ENCODE results near the gene CTBP2. TPM values are rescaled to one million over a fixed set of nuclear protein-coding genes. Genes with fewer than 3 reads are reported as not detected.
A peak's percentile ranks its signal among the peaks of the same experiment; 100 is the strongest.

Gene CTBP2
- total RNA-seq, 1 donor from 2014 or later, result 127 TPM

DNA sequence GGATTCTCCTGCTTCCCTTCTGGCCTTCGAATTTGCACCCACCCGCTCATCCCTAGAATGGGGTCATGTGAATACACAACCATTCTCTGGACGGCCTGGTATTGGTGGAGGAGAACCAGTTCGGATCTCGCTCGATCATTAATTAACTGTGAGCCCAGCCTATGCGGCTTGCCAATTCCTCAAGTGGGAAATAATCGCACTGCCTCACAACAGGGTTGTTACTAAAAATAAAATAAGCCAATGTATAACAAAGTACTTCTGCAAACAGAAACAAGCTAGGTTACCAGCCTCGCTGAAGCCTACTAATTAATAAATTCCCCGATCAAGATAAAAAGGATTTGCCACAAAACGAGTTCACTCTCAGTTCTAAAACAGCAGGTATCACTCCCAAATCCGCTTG, 16.2 kb downstream of the CTBP2 start:
- Mint-ChIP-seq H3K27me3 (ENCODE audit: low read depth) (no peaks in the 10 kb centered on the region), H3K36me3 (ENCODE audit: low read depth) (no peaks in the 10 kb centered on the region), H3K9me3 (no peaks in the 10 kb centered on the region), H3K27ac (ENCODE audit: unreplicated experiment) (no peak overlapping the region), H3K4me1 (peaks cover 55% of the 10 kb centered on the region), H3K4me3 (no peak overlapping the region)
- DNase-seq (ENCODE audit: low read depth, low spot score), result no peak
- TF ChIP-seq, protein P1, sequence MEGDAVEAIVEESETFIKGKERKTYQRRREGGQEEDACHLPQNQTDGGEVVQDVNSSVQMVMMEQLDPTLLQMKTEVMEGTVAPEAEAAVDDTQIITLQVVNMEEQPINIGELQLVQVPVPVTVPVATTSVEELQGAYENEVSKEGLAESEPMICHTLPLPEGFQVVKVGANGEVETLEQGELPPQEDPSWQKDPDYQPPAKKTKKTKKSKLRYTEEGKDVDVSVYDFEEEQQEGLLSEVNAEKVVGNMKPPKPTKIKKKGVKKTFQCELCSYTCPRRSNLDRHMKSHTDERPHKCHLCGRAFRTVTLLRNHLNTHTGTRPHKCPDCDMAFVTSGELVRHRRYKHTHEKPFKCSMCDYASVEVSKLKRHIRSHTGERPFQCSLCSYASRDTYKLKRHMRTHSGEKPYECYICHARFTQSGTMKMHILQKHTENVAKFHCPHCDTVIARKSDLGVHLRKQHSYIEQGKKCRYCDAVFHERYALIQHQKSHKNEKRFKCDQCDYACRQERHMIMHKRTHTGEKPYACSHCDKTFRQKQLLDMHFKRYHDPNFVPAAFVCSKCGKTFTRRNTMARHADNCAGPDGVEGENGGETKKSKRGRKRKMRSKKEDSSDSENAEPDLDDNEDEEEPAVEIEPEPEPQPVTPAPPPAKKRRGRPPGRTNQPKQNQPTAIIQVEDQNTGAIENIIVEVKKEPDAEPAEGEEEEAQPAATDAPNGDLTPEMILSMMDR (conservative IDR thresholded peaks at IDR 0.05), result no peak

DNA sequence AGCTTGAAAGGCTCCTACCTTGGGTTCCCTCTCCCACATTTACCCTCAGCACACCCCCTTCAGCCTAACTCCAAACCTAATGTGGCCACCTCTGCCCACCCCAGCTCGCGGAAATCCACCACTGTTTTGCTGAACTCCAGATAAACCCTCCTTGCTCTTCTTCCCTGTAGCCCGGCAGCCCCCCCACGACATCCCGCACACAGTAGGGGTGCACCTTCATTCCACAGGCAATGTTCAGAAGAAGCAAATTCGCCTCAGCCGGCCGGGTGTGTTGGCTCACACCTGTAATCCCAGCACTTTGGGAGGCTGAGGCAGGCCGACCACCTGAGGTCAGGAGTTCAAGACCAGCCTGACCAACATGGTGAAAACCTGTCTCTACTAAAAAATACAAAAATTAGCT, 17.4 kb downstream of the CTBP2 start:
- TF ChIP-seq, protein P1 (conservative IDR thresholded peaks at IDR 0.05), result no peak
- Mint-ChIP-seq H3K36me3 (ENCODE audit: low read depth) (peaks cover 2% of the 10 kb centered on the region), H3K4me3 (no peak overlapping the region), H3K9me3 (no peaks in the 10 kb centered on the region), H3K27ac (ENCODE audit: unreplicated experiment) (no peak overlapping the region), H3K4me1 (peaks cover 53% of the 10 kb centered on the region), H3K27me3 (ENCODE audit: low read depth) (no peaks in the 10 kb centered on the region)
- DNase-seq (ENCODE audit: low read depth, low spot score), result no peak

DNA sequence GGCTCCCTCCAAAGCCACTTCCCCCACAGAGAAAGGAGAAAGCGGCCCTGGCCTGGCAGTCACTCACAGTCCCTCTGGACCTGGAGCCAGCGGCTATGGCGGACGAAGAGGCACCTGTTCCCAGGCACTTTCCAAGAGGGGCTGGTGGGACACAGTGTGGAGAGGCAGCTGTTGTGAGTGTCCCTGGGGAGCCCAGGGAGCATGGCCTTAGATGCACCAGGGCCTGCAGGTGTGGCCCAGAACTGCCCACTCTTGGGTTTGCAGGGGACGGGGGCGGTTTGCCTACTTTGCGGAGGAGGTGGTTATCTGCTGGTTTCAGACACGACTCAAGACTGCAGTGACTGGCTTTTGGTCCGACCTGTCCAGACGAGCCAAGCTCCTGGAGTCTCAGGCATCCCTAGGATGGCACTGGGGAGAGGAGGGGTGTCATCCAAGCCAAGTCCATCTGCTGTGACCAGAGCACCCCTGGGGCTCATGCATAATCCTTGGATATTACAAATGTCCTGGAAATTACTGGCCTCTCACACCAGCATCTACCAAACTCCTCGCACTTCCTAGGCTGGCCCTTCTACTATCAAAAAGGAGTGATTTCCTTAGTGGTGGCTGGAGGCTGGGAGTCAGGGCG, 18.4 kb downstream of the CTBP2 start:
- H3K9me3 Mint-ChIP-seq, result no peaks in the 10 kb centered on the region
- H3K4me1 Mint-ChIP-seq, result peaks cover 54% of the 10 kb centered on the region
- H3K4me3 Mint-ChIP-seq, result no peak overlapping the region
- H3K27ac Mint-ChIP-seq (ENCODE audit: unreplicated experiment), result no peak overlapping the region
- no peak for DNase-seq (ENCODE audit: low read depth, low spot score)
- H3K36me3 Mint-ChIP-seq (ENCODE audit: low read depth), result peaks cover 2% of the 10 kb centered on the region
- H3K27me3 Mint-ChIP-seq (ENCODE audit: low read depth), result no peaks in the 10 kb centered on the region
- TF ChIP-seq, protein P1 (conservative IDR thresholded peaks at IDR 0.05), result no peak

DNA sequence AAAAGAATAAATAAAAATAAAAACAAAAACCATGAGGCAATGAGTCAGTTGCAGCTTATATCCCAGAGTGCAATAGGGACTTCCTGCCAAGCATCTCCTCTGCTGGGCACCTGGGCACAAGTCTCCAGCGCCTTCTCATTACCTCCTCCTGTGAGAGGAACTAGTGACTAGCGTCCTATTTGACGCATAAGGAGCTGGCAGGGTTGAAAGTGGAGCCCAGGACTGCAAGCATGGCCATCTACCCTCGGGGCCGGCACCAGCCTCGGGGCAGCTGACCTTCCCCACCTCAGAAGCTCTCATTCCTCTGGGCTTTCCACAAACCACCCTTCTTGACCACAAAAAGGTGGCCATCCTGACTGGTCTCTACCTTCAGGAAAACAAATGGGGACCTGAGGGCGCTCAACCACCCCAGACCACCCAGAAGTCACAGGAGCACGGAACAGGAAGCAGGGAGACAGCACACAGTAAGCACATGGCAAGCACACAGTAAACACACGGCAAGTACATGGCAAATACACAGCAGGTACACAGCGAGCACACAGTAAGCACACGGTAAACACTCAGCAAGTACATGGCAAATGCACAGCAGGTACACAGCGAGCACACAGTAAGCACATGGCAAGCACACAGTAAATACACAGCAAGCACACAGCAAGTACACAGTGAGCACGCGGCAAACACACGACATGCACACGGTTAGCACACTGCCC, 19.1 kb downstream of the CTBP2 start:
- peaks cover 56% of the 10 kb centered on the region for H3K4me1 Mint-ChIP-seq
- H3K4me3 Mint-ChIP-seq, result no peak overlapping the region

DNA sequence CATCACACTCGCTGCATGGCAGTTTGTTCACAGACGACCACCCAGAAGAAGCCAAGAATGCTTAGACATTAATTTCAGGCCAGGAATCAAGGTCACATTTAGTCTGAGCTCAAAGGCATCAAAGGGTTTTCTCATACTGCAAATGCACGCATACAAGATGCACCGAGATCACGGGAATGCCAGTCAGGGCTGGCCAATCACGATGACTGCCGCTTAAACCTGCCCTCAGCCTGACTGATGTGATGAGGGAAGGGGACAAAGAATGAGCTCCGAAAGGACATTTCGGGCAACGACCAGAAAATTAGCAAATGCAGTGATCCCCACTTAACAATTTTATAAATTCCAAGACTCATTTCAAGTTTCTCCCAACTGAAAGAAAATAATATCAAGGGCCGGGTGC, 20.2 kb downstream of the CTBP2 start:
- Mint-ChIP-seq H3K4me3 (no peak overlapping the region), H3K27ac (ENCODE audit: unreplicated experiment) (no peak overlapping the region), H3K27me3 (ENCODE audit: low read depth) (no peaks in the 10 kb centered on the region), H3K36me3 (ENCODE audit: low read depth) (peaks cover 2% of the 10 kb centered on the region), H3K9me3 (no peaks in the 10 kb centered on the region), H3K4me1 (peaks cover 56% of the 10 kb centered on the region)
- TF ChIP-seq, protein P1 (conservative IDR thresholded peaks at IDR 0.05), result no peak
- DNase-seq (ENCODE audit: low read depth, low spot score), result no peak

More for the DNA sequence above, 19.1 kb downstream of the CTBP2 start:
- H3K27ac Mint-ChIP-seq (ENCODE audit: unreplicated experiment), result peak overlapping the region; percentile 72
- TF ChIP-seq, protein P1 (conservative IDR thresholded peaks at IDR 0.05), result no peak
- no peaks in the 10 kb centered on the region for H3K9me3 Mint-ChIP-seq
- H3K27me3 Mint-ChIP-seq (ENCODE audit: low read depth), result no peaks in the 10 kb centered on the region
- peaks cover 2% of the 10 kb centered on the region for H3K36me3 Mint-ChIP-seq (ENCODE audit: low read depth)
- no peak for DNase-seq (ENCODE audit: low read depth, low spot score)
